Activated T-cell treated with anti-CD3 and anti-CD28 coated beads, Interleukin-2, amount 50 U/mL, for 4 hours (primary cell): ENCODE data around the gene MICU1. TPM values are rescaled to one million over a fixed set of nuclear protein-coding genes. Genes with fewer than 3 reads are reported as not detected.
"Not testable (repeated sequence)": the region's sequence is repeated elsewhere in the genome, so short reads cannot be mapped to it uniquely, and the experiment has no call there.

Experiments
- ATAC-seq, 2 donors: fragments of 200-7000 bp; cut with Tn5 transposase; one replicate each; pipeline ENCODE4 v1.10.0; 2021
- DNase-seq: peaks from one replicate; pipeline ENCODE4 v3.0.0-alpha.2; 2020
- H3K27me3 Mint-ChIP-seq: one replicate; pipeline ENCODE4 v1.8.0; 2021; ENCODE audit warnings: low read depth, mixed read lengths
- H3K36me3 Mint-ChIP-seq: one replicate; pipeline ENCODE4 v1.8.0; 2022; ENCODE audit warnings: mixed read lengths; ENCODE audit not compliant: insufficient read depth
- H3K4me1 Mint-ChIP-seq: one replicate; pipeline ENCODE4 v1.8.0; 2021; ENCODE audit warnings: low read depth, mixed read lengths
- H3K4me3 Mint-ChIP-seq: one replicate; pipeline ENCODE4 v1.8.0; 2021; ENCODE audit warnings: mild to moderate bottlenecking, moderate library complexity, mixed read lengths
- H3K9me3 Mint-ChIP-seq: one replicate; pipeline ENCODE4 v1.8.0; 2021; ENCODE audit warnings: mixed read lengths
- total RNA-seq, 3 donors: library from RNA; stranded (reverse); gene quantifications; one replicate each; pipeline ENCODE4 v1.2.1, GENCODE V29; 2021

The MICU1 gene
- total RNA-seq, 3 donors from 2014 or later = 30.3 to 37.3 (median 36.4) TPM

DNA sequence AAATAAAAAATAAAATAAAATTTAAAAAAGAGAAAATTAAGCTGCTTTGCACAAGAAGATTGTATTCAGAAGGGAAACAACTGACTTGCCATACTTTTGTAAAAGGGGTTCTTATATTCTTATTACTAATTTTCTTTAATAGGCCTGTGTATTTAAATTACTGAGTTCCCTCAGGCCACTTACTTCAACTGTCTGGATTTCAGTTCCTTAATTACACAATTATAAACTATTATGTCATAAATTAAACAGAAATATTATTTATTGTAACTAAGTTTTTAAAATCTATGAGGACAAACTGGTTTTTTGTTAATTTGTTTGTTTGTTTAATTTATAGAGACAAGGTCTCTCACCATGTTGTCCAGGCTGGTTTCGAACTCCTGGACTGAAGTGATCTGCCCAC is 22.4 kb upstream of the MICU1 start:
- H3K4me1 Mint-ChIP-seq = no peaks in the 10 kb centered on the region
- H3K9me3 Mint-ChIP-seq = no peaks in the 10 kb centered on the region
- H3K27me3 Mint-ChIP-seq = no peaks in the 10 kb centered on the region
- no peaks in the 10 kb centered on the region for H3K36me3 Mint-ChIP-seq
- H3K4me3 Mint-ChIP-seq = no peak overlapping the region
- ATAC-seq (no peak), DNase-seq (no peak)

DNA sequence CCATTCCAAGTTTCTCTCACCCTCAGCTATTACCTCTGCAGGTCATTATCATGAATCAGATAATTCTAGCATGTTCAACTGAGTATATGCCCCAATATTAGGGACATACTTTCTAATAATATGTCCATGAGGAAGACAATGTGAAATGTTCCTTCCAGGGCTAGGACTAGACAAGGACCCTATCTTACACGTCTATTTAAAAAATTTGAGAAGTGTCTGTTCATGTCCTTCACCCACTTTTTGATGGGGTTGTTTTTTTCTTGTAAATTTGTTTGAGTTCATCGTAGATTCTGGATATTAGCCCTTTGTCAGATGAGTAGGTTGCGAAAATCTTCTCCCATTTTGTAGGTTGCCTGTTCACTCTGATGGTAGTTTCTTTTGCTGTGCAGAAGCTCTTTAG is 21.1 kb upstream of the MICU1 start:
- not testable (repeated sequence) for H3K36me3 Mint-ChIP-seq, ATAC-seq, H3K4me3 Mint-ChIP-seq, DNase-seq, H3K9me3 Mint-ChIP-seq, H3K4me1 Mint-ChIP-seq, H3K27me3 Mint-ChIP-seq

DNA sequence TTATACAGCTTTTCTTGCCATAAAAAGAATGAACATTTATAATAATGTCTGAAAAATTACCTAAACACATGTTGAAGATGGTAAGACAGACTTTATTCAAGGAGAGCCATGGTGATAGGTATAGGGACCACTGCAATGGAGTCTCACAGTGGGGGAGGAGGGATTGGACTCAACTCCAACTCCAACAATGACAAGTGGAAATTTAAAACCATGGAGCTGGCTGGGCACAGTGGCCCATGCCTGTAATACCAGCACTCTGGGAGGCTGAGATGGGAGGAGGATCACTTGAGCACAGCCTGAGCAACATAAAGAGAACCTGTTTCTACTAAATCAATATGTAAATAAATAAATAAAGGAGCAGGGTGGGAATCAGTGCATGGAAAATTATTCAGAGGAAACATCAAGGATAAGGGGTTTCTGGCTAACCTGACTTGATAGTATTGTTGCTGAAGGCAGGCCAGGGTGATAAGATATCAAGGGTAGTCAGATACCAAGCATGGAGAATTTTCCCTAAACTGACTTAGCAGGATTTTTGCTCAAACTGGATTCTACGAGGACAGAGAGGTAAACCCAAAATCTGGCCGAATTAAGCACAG is 19.5 kb upstream of the MICU1 start:
- H3K4me1 Mint-ChIP-seq = no peaks in the 10 kb centered on the region
- no peaks in the 10 kb centered on the region for H3K9me3 Mint-ChIP-seq
- H3K27me3 Mint-ChIP-seq = no peaks in the 10 kb centered on the region
- no peaks in the 10 kb centered on the region for H3K36me3 Mint-ChIP-seq
- DNase-seq (no peak), ATAC-seq (no peak)
- no peak overlapping the region for H3K4me3 Mint-ChIP-seq

DNA sequence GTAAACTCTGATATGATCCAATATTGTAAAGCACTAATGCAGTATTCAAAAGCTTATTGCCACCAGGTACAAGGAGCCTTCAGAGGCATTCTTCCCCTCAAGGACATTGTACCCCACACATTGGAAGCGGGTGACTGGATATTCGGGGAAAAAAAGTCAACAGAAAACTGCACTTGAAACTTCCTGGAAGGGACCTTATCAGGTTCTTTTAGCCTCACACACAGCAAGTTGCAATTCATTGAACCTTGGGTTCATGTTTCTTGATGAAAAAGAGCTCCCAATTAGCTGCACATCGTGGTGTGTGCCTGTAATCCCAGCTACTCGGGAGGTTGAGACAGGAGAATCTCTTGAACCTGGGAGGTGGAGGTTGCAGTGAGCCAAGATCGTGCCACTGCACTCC is 16.4 kb upstream of the MICU1 start:
- no peaks in the 10 kb centered on the region for H3K9me3 Mint-ChIP-seq
- no peak for DNase-seq
- H3K4me1 Mint-ChIP-seq = peaks cover under 1% of the 10 kb centered on the region
- no peak for ATAC-seq
- peaks cover 2% of the 10 kb centered on the region for H3K27me3 Mint-ChIP-seq
- H3K4me3 Mint-ChIP-seq = no peak overlapping the region
- no peaks in the 10 kb centered on the region for H3K36me3 Mint-ChIP-seq

DNA sequence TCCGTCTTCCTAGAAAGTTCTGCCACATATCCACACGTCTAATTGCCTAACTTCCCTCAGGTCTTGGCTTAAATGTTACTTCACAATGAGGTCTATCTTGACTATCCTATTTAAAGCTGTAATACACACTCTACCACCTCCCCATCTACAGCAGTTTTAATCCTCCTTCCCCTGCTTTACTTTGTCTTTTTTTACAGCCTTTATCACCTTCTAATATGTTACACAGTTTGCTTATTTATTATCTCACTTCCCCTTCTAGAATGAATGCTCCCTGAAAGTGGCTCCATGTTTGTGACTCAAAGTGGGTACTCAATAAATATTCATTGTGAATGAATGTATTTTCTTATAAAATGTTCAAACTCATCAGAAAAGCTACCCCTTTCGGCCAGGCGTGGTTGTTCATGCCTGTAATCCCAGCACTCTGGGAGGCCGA is 13.6 kb upstream of the MICU1 start:
- peaks cover 2% of the 10 kb centered on the region for H3K4me1 Mint-ChIP-seq

DNA sequence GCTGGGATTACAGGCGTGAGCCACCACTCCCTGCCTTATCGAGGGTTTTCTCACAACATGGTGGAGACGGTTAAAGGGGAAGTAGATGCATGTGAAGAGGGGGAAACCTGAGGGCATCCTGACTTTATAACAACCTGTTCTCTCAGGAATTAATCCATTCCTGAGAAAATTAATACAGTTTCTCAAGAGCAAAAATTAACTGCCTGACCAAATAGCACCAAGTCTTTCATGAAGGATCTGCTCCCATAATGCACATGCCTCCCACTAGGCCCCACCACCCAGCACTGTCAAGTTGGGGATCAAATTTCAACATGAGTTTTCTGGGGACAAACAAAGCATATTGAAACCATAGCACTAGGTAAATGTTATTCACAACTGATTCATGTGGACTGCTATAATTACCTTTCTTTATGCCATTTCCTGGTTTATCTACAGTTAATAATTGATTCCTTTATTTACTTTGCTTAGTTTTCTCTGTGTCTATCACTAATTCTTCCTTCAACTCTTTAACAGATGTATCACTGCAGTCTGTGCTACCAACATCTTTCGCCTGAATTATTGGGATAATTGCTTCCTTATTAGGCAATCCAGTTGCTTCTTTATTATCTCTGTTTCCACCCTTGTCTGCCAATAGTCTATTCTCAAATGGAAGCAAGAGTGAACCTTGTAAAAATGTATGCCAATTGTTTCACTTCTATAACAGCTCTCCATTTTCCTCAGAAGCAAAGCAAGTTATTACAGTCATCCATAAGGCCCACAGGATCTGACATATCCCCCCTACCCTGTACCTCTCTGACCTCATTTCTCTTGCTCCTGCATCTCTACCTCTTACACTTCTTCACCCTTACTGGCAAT is 12.9 kb upstream of the MICU1 start:
- ATAC-seq (no peak), DNase-seq (no peak)
- Mint-ChIP-seq H3K9me3 (no peaks in the 10 kb centered on the region), H3K4me3 (no peak overlapping the region), H3K4me1 (peaks cover 2% of the 10 kb centered on the region), H3K27me3 (peaks cover 2% of the 10 kb centered on the region), H3K36me3 (no peaks in the 10 kb centered on the region)

More for the DNA sequence above, 13.6 kb upstream of the MICU1 start:
- H3K9me3 Mint-ChIP-seq = no peaks in the 10 kb centered on the region
- no peaks in the 10 kb centered on the region for H3K36me3 Mint-ChIP-seq
- peaks cover 2% of the 10 kb centered on the region for H3K27me3 Mint-ChIP-seq
- no peak overlapping the region for H3K4me3 Mint-ChIP-seq
- ATAC-seq (no peak), DNase-seq (no peak)

DNA sequence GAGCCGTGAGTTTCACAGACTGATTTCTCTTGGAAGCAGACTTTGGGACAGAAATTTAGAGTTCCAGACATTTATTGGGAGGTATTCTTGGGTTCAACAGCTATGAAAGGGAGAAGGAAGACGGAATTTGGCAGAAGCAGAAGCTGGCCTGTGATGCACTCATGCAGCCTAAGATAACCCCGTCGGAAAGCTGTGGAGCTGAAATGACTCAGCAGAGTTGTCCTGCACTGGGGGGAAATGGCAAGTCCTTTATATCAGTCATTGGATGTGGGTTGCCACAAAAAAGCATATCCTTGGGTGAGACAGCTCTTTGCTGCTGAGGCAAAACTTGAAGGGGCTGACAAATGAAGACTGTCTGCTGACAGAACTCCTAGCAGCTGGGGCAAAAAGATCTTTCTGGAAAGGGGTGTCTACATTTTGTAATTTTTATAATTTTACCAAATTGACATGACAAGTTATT is 11.5 kb upstream of the MICU1 start:
- no peak overlapping the region for H3K4me3 Mint-ChIP-seq
- H3K4me1 Mint-ChIP-seq = peaks cover 2% of the 10 kb centered on the region
- DNase-seq = no peak
- ATAC-seq = peak; percentile 79
- no peaks in the 10 kb centered on the region for H3K36me3 Mint-ChIP-seq
- peaks cover 2% of the 10 kb centered on the region for H3K27me3 Mint-ChIP-seq
- no peaks in the 10 kb centered on the region for H3K9me3 Mint-ChIP-seq

DNA sequence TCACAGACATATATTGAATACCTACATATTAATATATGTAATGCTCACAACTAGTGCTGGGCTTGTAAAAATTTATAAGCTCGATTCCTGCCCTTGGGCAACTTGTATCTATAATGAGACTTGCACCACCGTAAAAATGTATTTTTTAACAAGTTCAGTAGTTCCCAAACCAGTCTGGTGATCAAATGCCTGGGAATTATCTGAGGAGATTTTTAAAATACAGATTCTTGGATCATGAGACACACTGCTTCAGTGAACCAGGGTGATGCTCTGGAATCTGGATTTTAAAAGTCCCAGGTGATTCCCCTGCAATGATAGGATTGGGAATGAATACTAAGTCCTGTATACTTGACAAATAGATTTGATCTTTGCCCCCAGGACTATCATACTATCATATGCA is 4.3 kb upstream of the MICU1 start:
- DNase-seq (no peak), ATAC-seq (no peak)
- no peaks in the 10 kb centered on the region for H3K36me3 Mint-ChIP-seq
- no peaks in the 10 kb centered on the region for H3K9me3 Mint-ChIP-seq
- peaks cover 1% of the 10 kb centered on the region for H3K4me1 Mint-ChIP-seq
- H3K4me3 Mint-ChIP-seq = no peak overlapping the region
- no peaks in the 10 kb centered on the region for H3K27me3 Mint-ChIP-seq

DNA sequence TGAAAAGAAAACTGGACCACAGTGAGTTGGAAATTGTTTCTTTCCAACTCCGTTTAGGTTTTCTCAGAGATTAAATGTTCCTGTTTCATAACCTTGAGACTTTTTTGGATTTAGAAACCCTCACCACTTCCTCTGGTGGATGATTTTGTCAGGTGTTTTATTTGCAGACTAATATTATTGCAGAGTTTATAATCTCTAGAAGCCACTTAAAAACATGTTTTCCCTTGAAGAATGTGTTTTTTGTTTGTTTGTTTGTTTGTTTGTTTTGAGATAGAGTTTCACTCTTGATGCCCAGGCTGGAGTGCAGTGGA is 520 bp upstream of the MICU1 start:
- Mint-ChIP-seq H3K4me3 (peak overlapping the region; percentile 99), H3K36me3 (peaks cover 2% of the 10 kb centered on the region), H3K9me3 (no peaks in the 10 kb centered on the region), H3K27me3 (no peaks in the 10 kb centered on the region), H3K4me1 (peaks cover 7% of the 10 kb centered on the region)
- DNase-seq (no peak), ATAC-seq (no peak)

DNA sequence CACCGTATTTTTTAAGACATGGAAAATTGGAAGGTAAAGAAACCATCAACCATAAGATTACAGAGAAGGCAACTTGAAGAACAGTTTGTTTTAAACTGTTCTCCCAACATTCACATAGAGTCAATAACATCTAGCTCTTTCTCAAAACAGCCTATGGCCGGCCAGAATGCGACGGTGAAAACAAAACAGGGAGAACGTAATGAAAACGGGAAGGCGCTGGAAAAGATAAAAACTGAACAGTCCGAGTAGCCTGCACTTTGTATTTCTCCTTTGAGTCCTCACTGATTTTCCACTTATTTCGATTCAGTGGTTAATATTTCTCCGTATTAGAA is 637 bp downstream of the MICU1 start:
- DNase-seq (no peak), ATAC-seq (no peak)
- H3K4me1 Mint-ChIP-seq = peaks cover 7% of the 10 kb centered on the region
- no peaks in the 10 kb centered on the region for H3K27me3 Mint-ChIP-seq
- H3K4me3 Mint-ChIP-seq = peak overlapping the region; percentile 99
- H3K36me3 Mint-ChIP-seq = peaks cover 2% of the 10 kb centered on the region
- no peaks in the 10 kb centered on the region for H3K9me3 Mint-ChIP-seq

DNA sequence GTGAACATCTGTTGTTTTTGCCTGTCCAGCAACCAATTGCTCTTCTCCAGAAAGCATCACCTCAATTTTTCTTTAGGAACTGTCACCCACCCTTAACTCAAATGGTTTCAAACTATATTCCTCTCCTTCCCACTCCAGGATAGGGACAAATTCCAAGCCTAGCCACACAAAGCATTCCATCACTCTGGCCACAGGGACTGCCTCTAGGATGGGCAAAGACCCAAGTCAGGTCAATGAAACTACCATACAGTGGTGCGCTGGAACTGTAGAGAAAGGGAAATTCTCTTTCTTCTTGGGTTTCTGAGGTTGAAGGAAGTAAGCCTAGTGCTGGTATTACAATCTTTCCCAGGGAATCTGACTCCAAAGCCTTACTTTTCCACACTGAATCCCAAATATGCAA is 3.6 kb downstream of the MICU1 start:
- ATAC-seq = no peak
- H3K4me1 Mint-ChIP-seq = peaks cover 7% of the 10 kb centered on the region
- H3K4me3 Mint-ChIP-seq = no peak overlapping the region
- no peaks in the 10 kb centered on the region for H3K9me3 Mint-ChIP-seq
- H3K27me3 Mint-ChIP-seq = no peaks in the 10 kb centered on the region
- DNase-seq = no peak
- peaks cover 5% of the 10 kb centered on the region for H3K36me3 Mint-ChIP-seq

DNA sequence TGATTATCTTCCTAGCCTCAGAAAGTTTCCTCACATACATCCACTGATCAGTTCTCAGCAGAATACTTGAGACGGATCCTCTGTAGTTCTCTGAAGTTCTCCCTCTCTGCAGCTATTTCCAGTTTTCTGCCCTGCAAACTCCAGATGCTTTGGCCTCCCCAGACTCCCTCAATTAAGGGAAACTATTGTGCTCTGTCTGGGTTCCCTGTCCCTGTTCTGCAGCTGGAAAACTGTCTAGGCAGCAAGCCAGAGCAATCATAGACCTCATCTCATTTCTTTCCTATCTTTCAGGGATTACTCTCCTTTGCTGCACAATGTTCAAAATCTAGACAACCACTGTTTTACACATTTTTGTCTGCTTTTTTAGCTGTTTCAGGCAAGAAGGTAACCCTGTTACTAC is 9.2 kb downstream of the MICU1 start:
- DNase-seq (no peak), ATAC-seq (no peak)
- Mint-ChIP-seq H3K36me3 (peaks cover 12% of the 10 kb centered on the region), H3K9me3 (peaks cover 14% of the 10 kb centered on the region), H3K4me3 (no peak overlapping the region), H3K27me3 (no peaks in the 10 kb centered on the region), H3K4me1 (peaks cover 10% of the 10 kb centered on the region)

DNA sequence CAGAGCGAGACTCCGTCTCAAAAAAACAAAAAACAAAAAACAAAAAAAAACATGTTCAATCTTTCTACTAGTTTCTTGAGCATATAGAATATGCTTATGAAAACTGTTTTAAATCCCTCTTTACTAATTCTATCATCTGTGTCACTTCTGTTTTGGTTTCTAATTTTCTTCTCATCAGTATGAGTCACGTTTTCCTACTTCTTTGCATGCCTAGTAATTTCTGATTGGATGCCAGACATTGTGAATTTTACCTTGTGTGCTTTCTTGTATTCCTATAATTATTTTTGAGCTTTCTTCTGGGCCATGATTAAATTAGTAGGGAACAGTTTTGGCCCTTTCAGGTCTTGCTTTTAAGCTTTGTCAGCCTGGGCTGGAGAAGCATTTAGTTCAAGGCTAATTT is 9.9 kb downstream of the MICU1 start:
- peaks cover 14% of the 10 kb centered on the region for H3K9me3 Mint-ChIP-seq
- ATAC-seq = no peak
- H3K36me3 Mint-ChIP-seq = peaks cover 12% of the 10 kb centered on the region
- H3K4me1 Mint-ChIP-seq = peaks cover 12% of the 10 kb centered on the region
- H3K27me3 Mint-ChIP-seq = no peaks in the 10 kb centered on the region
- H3K4me3 Mint-ChIP-seq = no peak overlapping the region
- no peak for DNase-seq

DNA sequence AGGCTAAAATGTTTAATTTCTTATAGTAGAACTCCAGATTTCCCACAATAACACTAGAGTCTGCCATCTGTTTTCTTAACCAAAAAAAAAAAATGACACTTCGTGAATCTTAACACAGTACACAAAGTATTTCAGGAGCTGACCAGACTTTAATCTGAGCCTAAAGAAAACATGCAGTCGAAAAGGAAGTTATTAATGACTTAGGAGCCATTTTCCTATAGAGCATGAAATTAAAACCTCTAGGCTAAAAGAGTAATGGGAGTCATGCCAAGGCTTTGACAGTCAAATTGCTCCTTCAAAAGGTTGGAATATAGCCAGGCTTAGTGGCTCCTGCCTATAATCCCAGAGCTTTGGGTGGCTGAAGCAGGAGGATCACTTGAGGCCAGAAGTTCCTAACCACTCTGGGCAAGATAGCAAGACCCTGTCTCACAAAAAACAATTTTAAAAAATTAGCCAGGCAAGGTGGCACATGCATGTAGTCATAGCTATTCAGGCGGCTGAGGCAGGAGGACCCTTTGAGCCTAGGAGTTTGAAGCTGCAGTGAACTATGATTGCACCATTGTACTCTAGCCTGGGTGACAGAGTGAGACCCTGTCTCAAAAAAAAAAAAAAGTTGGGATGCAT is 13.6 kb downstream of the MICU1 start:
- Mint-ChIP-seq H3K4me1 (peaks cover 12% of the 10 kb centered on the region), H3K27me3 (no peaks in the 10 kb centered on the region), H3K4me3 (no peak overlapping the region), H3K9me3 (peaks cover 14% of the 10 kb centered on the region), H3K36me3 (peaks cover 16% of the 10 kb centered on the region)
- no peak for DNase-seq
- ATAC-seq = no peak

DNA sequence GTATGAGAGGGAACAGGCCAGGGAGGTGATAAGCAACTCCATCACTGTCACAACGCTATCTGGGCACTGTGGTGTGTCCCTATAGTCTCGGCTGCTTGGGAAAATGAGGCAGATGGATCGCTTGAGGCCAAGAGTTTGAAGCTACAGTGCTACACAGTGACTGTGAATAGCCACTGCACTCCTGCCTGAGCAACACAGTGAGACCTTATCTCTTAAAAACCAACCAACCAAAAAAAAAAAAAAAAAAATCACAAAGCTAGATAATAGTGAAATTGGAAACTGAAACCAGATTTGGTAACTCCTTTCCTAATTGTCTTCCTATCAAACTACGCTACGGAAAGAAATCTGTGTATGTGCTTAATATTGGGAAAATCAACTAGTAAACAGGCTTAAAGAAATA is 14.1 kb downstream of the MICU1 start:
- no peak overlapping the region for H3K4me3 Mint-ChIP-seq
- H3K9me3 Mint-ChIP-seq = peaks cover 11% of the 10 kb centered on the region
- no peak for ATAC-seq
- peaks cover 12% of the 10 kb centered on the region for H3K4me1 Mint-ChIP-seq
- H3K27me3 Mint-ChIP-seq = no peaks in the 10 kb centered on the region
- no peak for DNase-seq
- H3K36me3 Mint-ChIP-seq = peaks cover 15% of the 10 kb centered on the region
